GM10847 (cell line): Measurements from ENCODE around the gene PDZD4.

ENCODE experiments used
- POLR2A ChIP-seq: IDR thresholded peaks from 2 replicates; pipeline ENCODE4 v1.6.1; 2011; ENCODE audit not compliant: insufficient read length; ENCODE audit errors: extremely low read depth

PDZD4 gene

DNA sequence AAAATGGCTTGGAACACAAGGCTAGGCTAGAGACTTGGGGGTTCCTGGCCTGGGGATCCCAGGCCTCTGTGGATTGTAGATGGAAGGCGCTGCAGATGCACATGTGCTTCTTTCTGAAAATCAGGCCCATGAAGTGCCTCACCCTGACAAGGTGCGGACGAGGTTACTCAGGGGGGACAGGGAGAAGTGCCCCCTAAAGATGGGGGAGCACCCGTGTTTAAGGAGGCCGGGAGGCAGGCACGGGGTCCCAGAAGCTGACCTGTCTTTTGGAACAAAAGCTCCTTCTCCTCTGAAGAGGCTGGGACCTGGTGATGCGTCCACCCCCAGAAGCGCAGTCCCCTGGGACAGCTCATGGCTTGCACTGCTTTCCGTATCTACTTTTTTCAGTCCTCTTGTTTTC, 2.4 kb downstream of the PDZD4 start:
- TF ChIP-seq POLR2A, result no peak

DNA sequence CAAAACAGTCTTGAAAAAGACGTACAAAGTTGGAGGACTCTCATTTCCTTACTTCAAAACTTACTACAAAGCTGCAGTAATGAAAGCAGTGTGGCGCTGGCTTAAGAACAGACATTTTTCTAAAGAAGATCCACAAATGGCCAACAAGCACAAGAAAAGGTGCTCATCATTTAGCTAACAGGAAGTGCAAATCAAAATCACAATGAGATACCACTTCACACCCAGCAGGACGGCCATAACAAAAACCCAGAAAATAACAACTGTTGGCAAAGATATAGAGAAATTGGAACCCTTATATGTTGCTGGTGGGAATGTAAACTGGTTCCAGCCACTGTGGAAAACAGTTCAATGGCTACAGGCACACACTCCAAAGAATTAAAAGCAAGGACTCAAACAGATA, 3.3 kb downstream of the PDZD4 start:
- TF ChIP-seq POLR2A, result no peak

DNA sequence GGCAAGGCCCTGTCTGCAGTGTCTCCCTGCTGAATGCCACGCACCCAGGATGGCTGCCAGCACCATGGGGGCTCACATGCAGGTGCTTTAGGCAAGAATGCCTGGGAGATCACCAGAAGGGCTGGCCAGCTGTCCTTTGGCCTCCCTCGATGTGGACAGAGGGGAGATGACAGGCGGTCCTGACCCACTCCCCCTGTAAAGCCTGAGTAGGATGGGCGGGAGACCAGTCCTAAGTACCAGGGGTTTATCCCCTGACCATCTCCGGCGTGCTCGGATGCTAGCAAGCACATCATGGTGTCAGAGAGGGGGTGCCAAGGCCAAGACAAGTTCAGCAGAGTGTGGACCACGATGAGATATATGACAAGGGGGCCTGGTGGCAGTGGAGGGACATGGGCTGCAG, 5.3 kb downstream of the PDZD4 start:
- TF ChIP-seq POLR2A, result no peak

DNA sequence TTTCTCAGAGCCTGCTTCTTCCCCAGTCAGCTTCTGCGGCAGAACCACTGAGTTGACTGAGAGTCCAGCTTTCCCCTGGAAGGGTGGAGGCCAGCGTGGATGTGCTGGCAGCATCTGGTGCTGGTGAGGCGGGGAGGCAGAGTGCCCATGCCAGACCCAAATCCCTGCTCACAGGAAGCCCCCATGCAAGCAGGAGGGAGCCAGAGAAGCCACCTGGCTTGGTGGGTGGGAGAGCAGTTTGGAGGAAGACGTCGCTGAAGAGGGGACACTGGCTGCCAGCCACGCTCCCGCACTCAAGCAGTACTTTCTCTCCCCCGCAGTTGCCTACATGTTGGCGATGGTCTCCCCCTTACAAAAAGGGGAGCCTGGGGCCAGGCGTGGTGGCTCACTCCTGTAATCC, 6.0 kb downstream of the PDZD4 start:
- no peak for TF ChIP-seq POLR2A

DNA sequence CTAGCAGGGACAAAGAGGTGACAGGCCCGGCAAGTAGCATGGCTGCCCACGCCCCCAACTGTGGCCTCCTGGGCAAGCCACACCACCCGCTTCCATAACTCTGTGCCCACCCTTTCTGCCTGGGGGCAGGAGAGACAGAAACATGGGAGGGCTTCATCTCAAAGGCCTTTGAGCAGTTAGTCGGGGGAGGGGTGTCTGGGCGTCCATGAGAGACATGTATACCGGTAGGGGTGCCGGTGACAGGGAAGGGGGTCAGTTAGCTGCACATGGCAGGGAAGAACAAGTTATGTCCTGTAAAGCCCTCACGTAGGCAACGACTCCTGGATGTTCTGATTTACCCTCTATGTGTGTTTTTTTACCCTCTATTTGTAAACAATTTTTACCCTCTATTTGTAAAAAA, 9.3 kb downstream of the PDZD4 start:
- TF ChIP-seq POLR2A, result no peak

DNA sequence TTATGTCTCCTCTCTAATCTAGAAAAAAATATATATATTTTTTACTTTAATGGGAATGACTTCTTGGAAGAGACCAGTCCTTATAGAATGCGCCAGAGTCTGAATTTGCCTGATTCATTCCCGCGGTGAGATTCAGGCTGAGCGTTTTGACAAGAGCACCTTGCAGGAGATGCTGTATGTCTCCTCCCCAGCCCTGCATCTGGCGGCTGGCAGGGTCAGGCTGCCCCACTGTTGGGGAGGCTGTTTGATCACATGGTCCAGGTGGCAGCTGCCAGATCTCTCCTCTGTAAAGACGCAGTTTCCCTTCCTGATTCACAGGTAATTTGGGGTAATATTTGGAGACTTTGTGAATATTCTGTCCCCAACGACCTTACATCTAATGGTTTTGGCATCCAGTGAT, 9.7 kb downstream of the PDZD4 start:
- TF ChIP-seq POLR2A, result no peak

DNA sequence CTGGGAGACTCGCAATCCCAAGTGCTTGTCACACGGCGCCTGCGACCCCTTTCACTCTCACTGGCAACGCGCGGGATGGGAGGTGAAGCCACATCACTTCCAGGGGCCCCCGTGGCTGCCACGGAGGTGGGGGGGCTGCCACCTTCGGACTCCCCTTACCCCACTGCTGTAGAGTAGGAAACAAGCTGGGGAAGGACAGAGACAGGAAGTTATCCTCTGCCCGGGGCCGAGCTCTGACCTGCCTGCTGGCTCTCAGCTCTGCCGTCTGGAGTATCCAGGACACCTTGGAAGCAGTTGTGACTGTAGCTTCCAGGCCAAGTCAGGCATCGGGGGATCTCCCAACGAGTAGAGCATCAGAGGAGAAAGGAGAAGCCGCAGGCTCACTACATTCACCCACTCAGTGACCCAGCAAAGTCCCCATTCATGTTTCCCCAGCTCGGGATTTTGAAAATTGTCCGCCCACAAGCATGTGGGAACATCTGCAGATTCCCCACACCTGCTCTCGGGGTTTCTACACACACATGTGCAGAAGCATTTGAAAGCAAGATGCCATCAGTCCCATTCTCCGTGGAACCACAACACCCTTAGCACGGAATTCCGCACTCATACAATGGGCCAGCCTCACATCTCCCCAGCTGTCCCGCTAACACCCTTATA, 10.8 kb downstream of the PDZD4 start:
- no peak for TF ChIP-seq POLR2A

DNA sequence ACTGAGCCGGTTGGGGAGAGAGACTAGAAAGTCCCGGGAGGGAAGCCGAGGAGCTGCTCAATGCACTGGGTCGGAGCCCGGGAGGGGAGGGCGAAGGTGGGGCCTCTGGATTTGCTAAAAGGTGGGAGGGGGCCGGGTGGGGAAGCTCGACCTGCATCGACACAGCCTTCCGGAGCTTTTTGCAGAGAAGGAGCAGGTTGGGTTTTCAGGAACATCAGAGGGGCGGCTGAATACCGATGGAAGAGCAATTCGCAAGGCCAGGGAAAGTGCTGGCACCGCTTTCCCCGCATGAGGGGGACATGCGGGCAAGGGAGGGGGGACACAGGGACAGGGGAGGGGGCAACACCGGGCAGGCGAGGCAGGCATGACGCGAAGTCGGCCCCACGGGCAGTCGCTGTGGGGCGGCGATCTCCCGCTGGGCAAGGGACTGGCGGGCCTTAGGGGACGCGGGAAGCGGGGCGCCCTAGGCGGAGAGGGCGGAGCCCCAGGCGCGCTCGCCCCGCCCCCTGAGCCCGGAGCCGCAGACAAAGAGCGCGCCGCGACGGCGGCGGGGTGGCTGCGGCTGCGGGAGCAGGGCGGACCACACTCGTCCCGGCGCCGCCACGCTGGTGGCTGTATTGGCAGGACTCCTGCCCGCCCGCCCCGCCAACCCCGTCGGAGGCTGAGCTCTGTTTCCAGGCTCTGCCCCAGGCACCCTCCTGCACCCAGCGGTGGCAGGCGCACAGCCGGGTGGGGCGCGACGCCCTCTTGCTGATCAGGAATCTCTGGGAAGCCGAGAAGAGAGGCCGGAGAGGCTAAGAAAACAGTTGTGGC, 11.6 kb downstream of the PDZD4 start:
- TF ChIP-seq POLR2A, result no peak

DNA sequence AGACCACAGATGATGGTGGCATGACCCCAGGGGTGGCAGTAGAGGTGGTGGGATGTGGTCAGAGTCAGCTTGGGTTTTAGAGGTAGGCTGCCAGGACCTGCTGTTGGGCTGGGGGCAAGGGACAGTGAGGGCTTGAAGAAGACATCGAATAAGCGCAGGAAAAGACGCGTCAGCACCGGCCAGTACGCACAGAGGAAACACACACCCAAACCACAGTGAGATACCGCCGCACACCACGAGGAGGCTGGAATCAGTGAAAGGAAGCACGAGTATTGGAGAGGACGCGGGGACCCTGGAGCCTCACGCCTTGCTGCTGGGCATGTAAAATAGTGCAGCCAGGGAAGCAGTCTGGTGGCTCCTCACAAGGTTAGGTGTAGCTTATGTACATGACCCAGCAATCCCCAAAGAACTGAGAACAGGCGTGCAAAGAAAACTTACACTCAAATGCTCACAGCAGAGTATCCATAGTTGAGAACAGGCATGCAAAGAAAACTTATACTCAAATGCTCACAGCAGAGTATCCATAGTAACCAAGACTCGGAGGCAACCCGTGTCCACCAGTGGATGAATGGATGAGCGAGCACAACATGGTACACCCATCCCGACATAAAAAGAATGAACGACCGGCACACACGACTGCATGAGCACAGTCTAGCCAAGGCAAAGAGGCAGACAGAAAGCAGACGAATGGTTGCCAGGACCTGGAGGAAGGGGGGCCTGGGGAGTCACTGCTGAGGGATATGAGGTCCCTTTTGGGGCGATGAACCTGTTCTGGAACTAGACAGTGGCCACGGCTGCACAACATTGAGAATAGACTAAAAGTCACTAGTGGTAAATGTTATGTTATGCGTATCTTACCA, 13.3 kb downstream of the PDZD4 start:
- no peak for TF ChIP-seq POLR2A

DNA sequence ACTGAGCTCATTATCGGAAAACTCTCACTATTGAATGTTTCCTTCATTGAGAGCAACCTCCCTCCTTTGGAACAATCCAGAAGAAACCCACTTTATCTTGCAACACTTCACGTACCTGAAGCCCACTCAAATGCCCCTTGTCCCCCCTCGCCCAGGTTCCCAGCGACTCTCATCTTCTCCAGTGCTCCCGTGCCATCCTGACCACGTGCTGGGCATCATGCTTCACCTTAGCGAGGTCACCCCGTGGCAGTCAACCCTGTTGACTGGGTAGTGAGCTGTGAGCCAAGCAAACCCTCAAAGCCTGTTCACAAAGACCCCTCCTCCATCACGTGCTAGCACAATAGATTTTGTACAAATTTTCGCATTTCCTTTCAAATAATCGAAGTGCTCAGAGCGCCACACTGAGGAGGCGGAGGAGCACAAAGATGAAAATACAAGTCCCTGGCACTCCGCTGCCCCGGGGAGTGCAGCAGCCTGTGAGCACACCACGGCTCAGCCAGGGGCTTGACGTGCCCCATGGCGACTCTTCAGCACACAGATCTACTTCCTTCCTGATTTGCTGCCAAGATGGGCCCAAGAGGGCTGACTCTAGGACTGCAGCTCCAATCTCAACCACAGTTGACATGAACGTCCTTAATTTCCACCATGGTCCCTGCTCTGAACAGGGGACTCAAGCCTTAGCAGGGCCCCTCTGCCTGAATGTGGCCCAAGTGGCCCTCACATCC, 15.6 kb downstream of the PDZD4 start:
- no peak for TF ChIP-seq POLR2A

DNA sequence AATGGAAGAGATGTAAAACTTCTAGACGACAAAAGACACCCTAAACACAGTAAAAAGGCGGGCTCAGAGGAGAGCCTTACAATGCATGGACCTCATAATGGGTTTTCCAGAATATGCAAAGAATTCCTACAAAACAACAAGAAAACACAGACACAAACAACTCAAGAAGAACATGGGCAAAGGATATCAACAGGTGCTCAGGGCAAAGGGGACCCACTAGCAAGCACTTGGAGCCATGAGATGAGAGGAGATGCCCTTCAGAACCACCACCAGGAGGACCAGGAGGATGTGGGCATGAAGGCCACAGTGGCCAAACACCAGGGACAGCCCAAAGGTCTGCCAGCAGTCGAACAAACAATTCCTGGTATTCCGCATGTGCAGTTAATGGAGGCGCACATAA, 17.2 kb downstream of the PDZD4 start:
- TF ChIP-seq POLR2A, result no peak

DNA sequence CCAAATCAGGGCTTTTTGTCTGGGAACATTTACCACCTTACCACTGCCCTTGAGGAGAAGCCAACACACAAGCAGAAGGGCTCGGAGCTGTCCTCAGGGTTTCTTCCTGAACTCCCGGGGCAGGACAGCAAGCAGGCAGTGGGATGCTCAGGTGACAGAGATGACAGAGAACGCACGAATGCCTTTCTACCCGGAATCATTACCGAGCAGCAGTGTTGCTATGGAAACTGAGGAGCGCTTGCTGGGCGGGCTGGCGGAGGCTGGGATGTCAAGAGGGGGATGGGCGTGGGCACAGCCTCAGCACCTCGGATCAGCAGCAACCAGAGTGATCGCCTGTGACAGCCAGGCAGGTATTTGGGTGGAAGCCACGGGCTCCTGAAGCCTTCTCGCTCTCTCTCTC, 18.1 kb downstream of the PDZD4 start:
- no peak for TF ChIP-seq POLR2A

DNA sequence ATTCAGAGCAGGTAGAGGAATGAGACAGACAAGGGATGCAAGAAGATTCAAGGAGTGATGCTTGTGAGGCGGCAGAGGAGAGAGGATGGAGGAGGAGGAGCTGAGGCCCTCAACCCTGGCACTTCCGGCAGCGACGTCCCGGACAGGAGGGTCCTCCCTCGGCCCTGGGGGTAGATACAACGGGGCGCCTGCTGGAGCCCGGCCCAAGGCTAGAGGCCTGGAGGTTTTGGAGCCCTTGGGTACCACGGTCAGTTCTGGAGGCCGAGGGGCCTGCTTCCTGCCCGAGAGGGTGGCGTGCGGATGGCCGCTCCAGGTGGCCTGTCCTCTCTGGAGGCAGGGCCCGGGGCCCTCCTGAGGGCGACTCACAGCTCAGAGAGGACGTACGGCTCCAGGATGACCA, 22.4 kb downstream of the PDZD4 start:
- no peak for TF ChIP-seq POLR2A

DNA sequence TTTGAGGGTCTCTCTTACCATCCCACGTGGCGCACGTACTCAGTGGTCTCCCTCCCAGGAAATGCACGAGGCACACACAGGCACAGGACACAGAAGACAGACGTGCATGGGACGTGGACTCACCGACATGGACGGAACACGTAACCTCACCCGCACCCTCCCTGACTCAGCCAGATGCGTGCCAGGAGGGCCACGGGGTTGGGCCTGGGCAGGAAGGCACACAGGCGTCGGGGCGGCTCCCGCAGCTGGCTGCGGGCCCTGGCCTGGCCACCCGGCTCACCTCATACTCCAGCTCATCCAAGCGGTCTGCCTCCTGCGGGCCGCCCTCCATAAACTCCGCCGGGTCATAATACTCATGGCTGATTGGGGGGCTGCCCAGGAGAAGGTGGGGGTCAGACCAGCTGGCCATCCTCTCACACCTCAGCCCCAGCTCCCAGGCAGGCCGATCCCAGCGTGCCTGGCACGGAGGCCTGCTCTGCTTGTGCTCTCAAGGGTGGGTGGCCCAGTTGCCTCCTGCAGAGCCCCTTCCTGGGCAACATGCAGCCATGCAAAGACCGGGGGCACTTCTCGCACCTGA, 23.3 kb downstream of the PDZD4 start:
- no peak for TF ChIP-seq POLR2A

DNA sequence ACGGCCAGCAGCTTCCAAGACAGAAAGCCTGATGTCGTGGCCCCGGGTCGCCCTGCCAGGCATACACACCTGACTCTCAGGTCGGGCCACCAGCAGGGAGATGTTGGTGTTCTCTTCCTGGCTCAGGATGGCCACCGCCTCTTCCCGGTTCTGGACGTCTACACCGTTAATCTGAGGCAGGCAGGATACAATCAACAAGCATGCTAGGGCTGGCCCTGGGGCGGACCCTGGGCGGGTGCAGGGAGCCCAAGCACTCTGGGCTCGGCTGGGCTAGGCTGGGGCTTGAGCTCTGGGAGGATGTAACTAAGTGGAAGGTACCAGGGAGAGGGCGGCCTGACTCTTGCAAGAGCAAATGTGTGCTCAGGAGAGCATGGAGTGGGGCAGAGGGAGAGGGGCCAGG, 24.9 kb downstream of the PDZD4 start:
- no peak for TF ChIP-seq POLR2A
